NCI-H2227 (cell line): ENCODE results near the gene NRCAM.

ENCODE experiments used
- DNase-seq: peaks from one replicate; lab custom pipeline; 2025; ENCODE audit not compliant: unreplicated experiment; lab: John Stamatoyannopoulos, UW

Gene NRCAM

GRCh38 chr7:108103558-108104298 is 352.5 kb downstream of the NRCAM start:
- no peak for DNase-seq

GRCh38 chr7:108102671-108103312 is 353.4 kb downstream of the NRCAM start:
- DNase-seq, result no peak

GRCh38 chr7:108101759-108102158 is 354.5 kb downstream of the NRCAM start:
- DNase-seq, result no peak

GRCh38 chr7:108099713-108100112 is 356.5 kb downstream of the NRCAM start:
- DNase-seq, result no peak

GRCh38 chr7:108097703-108098102 is 358.5 kb downstream of the NRCAM start:
- DNase-seq, result no peak
